A549 (cell line): ENCODE data around the gene SIGLEC5. TPM values are rescaled to one million over a fixed set of nuclear protein-coding genes. Genes with fewer than 3 reads are reported as not detected.

Experiments used
- ATAC-seq, 2 experiments: fragments of 200-7000 bp in 1 of 2; fragments of >200 bp in 1 of 2; cut with Nextera tagmentation in 1 of 2; cut with Tn5 transposase in 1 of 2; 3 replicates each; pipeline versions ENCODE4 v1.8.0 to v1.9.1; 2018 to 2020; ENCODE audit warnings: mild to moderate bottlenecking in 1 of 2, moderate library complexity in 1 of 2
- CTCF ChIA-PET: fragments of 300-600 bp; sonication (Branson Sonifier 250); formaldehyde crosslinking; extraction: SDS; loops from one replicate; lab custom pipeline; 2021; ENCODE audit warnings: antibody characterized with exemption, inconsistent platforms; lab: Yijun Ruan, JAX
- POLR2A ChIA-PET: fragments of 350-600 bp; formaldehyde crosslinking; extraction: SDS; loops from one replicate; lab custom pipeline; 2021; ENCODE audit warnings: antibody characterized with exemption, inconsistent platforms; lab: Yijun Ruan, JAX
- DNase-seq, 2 experiments: peaks; one replicate each; pipeline versions ENCODE4 v3.0.0 to v3.0.0-alpha.2; 2011 to 2016; ENCODE audit warnings: low read depth in 1 of 2, low spot score in 1 of 2
- FAIRE-seq: peaks from 2 replicates; lab custom pipeline; 2011; peaks lifted over from hg19 to GRCh38; lab: Jason Lieb, UNC
- H3K27ac ChIP-seq, 2 experiments: fragments of >200 bp; sonication (Bioruptor Twin); formaldehyde crosslinking; 3 replicates each; pipeline ENCODE4 v1.5.1; 2016 to 2017
- H3K4me1 ChIP-seq: fragments of >200 bp; sonication (Bioruptor Twin); formaldehyde crosslinking; 3 replicates; pipeline ENCODE4 v1.6.1; 2016
- H3K4me2 ChIP-seq: fragments of >200 bp; sonication (Bioruptor Twin); formaldehyde crosslinking; 3 replicates; pipeline ENCODE4 v1.6.1; 2016
- H3K4me3 ChIP-seq: fragments of >200 bp; sonication (Bioruptor Twin); formaldehyde crosslinking; 3 replicates; pipeline ENCODE4 v1.5.1; 2016
- H3K9me3 ChIP-seq: fragments of >200 bp; sonication (Bioruptor Twin); formaldehyde crosslinking; 3 replicates; pipeline ENCODE4 v1.6.1; 2016
- CBX2 ChIP-seq: fragments of 200-600 bp; sonication (generic); IDR thresholded peaks from 2 replicates; pipeline ENCODE4 v1.6.1; 2016; ENCODE audit warnings: low read depth, mild to moderate bottlenecking, borderline replicate concordance
- E2F6 ChIP-seq: IDR thresholded peaks from 2 replicates; pipeline ENCODE4 v1.6.1; 2012; ENCODE audit warnings: low read depth, borderline replicate concordance
- GATA3 ChIP-seq: IDR thresholded peaks from 2 replicates; pipeline ENCODE4 v1.6.1; 2012; ENCODE audit warnings: borderline replicate concordance
- HEYL ChIP-seq: fragments of 250-450 bp; sonication (Bioruptor Pico); IDR thresholded peaks from 2 replicates; pipeline ENCODE4 v1.8.0; 2021; ENCODE audit warnings: mild to moderate bottlenecking, moderate library complexity
- HOXB13 ChIP-seq: fragments of 250-450 bp; sonication (Bioruptor Pico); IDR thresholded peaks from 2 replicates; pipeline ENCODE4 v1.5.0; 2020; ENCODE audit warnings: low read depth, mild to moderate bottlenecking, moderate library complexity
- JUNB ChIP-seq: fragments of >200 bp; sonication (Bioruptor Twin); formaldehyde crosslinking; IDR thresholded peaks from 2 replicates; pipeline ENCODE4 v1.6.1; 2016
- KDM5A ChIP-seq: fragments of 200-600 bp; sonication (generic); IDR thresholded peaks from 2 replicates; pipeline ENCODE4 v1.6.1; 2016; ENCODE audit warnings: antibody characterized with exemption, mild to moderate bottlenecking
- MAX ChIP-seq: IDR thresholded peaks from 2 replicates; pipeline ENCODE4 v1.6.1; 2012
- NPAS2 ChIP-seq: fragments of 250-450 bp; sonication (Bioruptor Pico); IDR thresholded peaks from 2 replicates; pipeline ENCODE4 v1.8.0; 2022; ENCODE audit warnings: mild to moderate bottlenecking, moderate library complexity, borderline replicate concordance
- POLR2A ChIP-seq: IDR thresholded peaks from 2 replicates; pipeline ENCODE4 v1.6.1; 2012; ENCODE audit warnings: mild to moderate bottlenecking, low read length
- RARB ChIP-seq: fragments of 250-450 bp; sonication (Bioruptor Pico); IDR thresholded peaks from 2 replicates; pipeline ENCODE4 v1.8.0; 2021; ENCODE audit warnings: mild to moderate bottlenecking, moderate library complexity
- RNF2 ChIP-seq: fragments of 200-600 bp; sonication (generic); IDR thresholded peaks from 2 replicates; pipeline ENCODE4 v1.6.1; 2016; ENCODE audit warnings: low read depth, mild to moderate bottlenecking, antibody characterized with exemption, moderate library complexity, borderline replicate concordance
- USF2 ChIP-seq: fragments of 450-650 bp; IDR thresholded peaks from 2 replicates; pipeline ENCODE4 v1.6.1; 2014; ENCODE audit warnings: antibody characterized with exemption
- ZNF302 ChIP-seq: fragments of 250-450 bp; sonication (Bioruptor Pico); IDR thresholded peaks from 2 replicates; pipeline ENCODE4 v1.9.0; 2021; ENCODE audit warnings: inconsistent platforms, mild to moderate bottlenecking, moderate library complexity
- ZSCAN20 ChIP-seq: fragments of 250-450 bp; sonication (Bioruptor Pico); IDR thresholded peaks from 2 replicates; pipeline ENCODE4 v1.8.0; 2022; ENCODE audit warnings: mild to moderate bottlenecking, moderate library complexity
- WGBS: methylation state at CpG from one replicate; pipeline ENCODE4 v1.1.6; 2017; ENCODE audit errors: missing lambda C conversion rate; 5-methylcytosine and 5-hydroxymethylcytosine counted together
- polyA plus RNA-seq, 4 experiments: library from polyadenylated mRNA; depleted of rRNA in 3 of 4; stranded (reverse); fragments of >200 nt; fragmentation: RNase III in 1 of 4; extraction: RNeasy Plus Mini Kit Qiagen cat#74134 plus additional on column Dnase treatment in 1 of 4; gene quantifications; 2 replicates in 3 of 4; 3 replicates in 1 of 4; pipeline ENCODE4 v1.2.3, GENCODE V29; 2011 to 2017
- TF ChIP-seq, protein P1 (sequence below): fragments of 200-600 bp; sonication (generic); IDR thresholded peaks from 2 replicates; pipeline ENCODE4 v1.6.1; 2016; ENCODE audit warnings: antibody characterized with exemption, mild to moderate bottlenecking, moderate library complexity
- TF ChIP-seq, protein P2 (sequence below): fragments of >200 bp; sonication (Bioruptor Twin); formaldehyde crosslinking; IDR thresholded peaks from 2 replicates; pipeline ENCODE4 v1.6.1; 2016

The SIGLEC5 gene
- polyA plus RNA-seq, 2 of the 4 experiments (the other 2 are of a cell fraction): not detected

DNA sequence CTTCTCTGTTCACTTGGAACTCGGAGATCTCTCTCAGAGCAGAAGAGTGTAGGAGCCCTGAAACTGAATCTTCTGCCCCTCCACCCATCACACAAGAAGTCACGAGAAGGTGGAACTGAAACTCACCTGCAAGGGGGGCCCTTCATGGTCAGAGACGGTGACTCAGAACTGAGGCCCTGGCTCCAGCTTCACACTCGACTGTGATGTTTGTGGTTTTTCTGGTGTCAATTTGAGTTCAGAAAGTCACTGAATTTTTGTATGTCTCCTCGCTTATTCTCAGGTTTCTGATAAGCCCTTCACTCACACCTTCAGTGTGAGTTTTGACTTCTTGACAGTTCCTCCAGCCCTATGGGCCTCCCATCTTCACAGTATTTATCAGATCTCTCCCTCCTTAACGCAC is 23.1 kb downstream of the SIGLEC5 start:
- Histone ChIP-seq H3K4me2 (no peak overlapping the region), H3K4me3 (no peak overlapping the region)
- POLR2A ChIA-PET: no interaction called here
- TF ChIP-seq HOXB13 (CRISPR knock-in tag): no peak
- no peak for TF ChIP-seq NPAS2 (CRISPR knock-in tag)
- TF ChIP-seq JUNB: no peak
- no peak for TF ChIP-seq KDM5A
- TF ChIP-seq, protein P1, sequence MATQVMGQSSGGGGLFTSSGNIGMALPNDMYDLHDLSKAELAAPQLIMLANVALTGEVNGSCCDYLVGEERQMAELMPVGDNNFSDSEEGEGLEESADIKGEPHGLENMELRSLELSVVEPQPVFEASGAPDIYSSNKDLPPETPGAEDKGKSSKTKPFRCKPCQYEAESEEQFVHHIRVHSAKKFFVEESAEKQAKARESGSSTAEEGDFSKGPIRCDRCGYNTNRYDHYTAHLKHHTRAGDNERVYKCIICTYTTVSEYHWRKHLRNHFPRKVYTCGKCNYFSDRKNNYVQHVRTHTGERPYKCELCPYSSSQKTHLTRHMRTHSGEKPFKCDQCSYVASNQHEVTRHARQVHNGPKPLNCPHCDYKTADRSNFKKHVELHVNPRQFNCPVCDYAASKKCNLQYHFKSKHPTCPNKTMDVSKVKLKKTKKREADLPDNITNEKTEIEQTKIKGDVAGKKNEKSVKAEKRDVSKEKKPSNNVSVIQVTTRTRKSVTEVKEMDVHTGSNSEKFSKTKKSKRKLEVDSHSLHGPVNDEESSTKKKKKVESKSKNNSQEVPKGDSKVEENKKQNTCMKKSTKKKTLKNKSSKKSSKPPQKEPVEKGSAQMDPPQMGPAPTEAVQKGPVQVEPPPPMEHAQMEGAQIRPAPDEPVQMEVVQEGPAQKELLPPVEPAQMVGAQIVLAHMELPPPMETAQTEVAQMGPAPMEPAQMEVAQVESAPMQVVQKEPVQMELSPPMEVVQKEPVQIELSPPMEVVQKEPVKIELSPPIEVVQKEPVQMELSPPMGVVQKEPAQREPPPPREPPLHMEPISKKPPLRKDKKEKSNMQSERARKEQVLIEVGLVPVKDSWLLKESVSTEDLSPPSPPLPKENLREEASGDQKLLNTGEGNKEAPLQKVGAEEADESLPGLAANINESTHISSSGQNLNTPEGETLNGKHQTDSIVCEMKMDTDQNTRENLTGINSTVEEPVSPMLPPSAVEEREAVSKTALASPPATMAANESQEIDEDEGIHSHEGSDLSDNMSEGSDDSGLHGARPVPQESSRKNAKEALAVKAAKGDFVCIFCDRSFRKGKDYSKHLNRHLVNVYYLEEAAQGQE: no peak
- TF ChIP-seq E2F6: no peak
- TF ChIP-seq MAX: no peak
- no peak for TF ChIP-seq RNF2
- TF ChIP-seq HEYL (CRISPR knock-in tag): no peak
- TF ChIP-seq ZNF302 (CRISPR knock-in tag): no peak
- no peak for TF ChIP-seq GATA3
- TF ChIP-seq, protein P2, sequence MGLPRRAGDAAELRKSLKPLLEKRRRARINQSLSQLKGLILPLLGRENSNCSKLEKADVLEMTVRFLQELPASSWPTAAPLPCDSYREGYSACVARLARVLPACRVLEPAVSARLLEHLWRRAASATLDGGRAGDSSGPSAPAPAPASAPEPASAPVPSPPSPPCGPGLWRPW: no peak
- TF ChIP-seq, all 56 proteins: peak for 0
- ATAC-seq (no peak), DNase-seq (no peak), FAIRE-seq (no peak)
- Histone ChIP-seq H3K4me1 (no peaks in the 10 kb centered on the region), H3K27ac (no peak overlapping the region), H3K9me3 (0 out of 3 replicates have a peak, but pooled peaks cover 7% of the 10 kb centered on the region)
- CTCF ChIA-PET: interaction anchor here (1.5 to 2.8 kb wide), 3 partner anchors 30 to 77 kb away, joined by 3 to 9 read pairs (median 4); no protein-coding TSS in a partner anchor
- 11% methylated on average over 6 of the region's 6 CpGs for WGBS

DNA sequence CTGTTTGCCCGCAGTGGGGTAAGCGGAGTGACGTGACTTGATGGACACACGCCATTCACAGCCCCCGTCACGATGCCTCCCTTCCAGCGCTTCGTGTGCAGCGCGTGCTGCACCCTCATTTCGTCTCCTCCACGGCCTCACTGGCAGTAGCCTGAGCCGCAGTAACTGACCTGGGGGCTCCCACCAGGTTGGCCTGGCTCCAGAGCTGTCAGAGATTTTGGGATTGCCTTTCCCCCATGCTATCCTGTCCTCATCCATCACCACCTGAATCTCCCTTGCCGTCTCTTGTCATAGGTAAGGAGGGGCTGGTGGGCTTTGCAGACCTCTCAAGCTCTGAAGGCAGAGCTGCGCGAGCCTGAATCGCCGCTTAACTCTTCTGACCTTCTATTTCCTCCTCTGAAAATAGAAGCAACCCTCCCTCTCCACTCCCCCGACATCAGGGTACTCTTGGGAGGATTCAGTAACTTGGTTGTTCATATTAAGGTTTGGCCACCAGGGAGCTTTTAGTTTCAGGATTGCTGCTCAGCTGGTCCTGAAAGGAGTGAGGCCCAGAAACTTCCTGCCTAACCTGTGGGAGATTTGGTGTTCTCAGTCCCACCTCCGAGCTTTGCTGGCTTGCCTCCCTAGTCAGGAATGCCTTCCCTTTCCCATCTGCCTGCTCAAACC is 27.9 kb downstream of the SIGLEC5 start:
- no peak for TF ChIP-seq NPAS2 (CRISPR knock-in tag)
- TF ChIP-seq POLR2A: no peak
- TF ChIP-seq USF2: no peak
- no peak for TF ChIP-seq ZNF302 (CRISPR knock-in tag)
- no peak for TF ChIP-seq CBX2
- no peak for TF ChIP-seq RNF2
- TF ChIP-seq HOXB13 (CRISPR knock-in tag): no peak
- TF ChIP-seq RARB: no peak
- no peak for TF ChIP-seq ZSCAN20
- TF ChIP-seq, all 56 proteins: peak for 0
- ChIA-PET CTCF (interaction anchor here (1.4 kb wide), 1 partner anchor 30 kb away, joined by 3 read pairs; no protein-coding TSS in a partner anchor), POLR2A (no interaction called here)
- no peak for DNase-seq
- 63% methylated on average over 20 of the region's 20 CpGs for WGBS
- no peak for FAIRE-seq
- H3K4me1 ChIP-seq: no peaks in the 10 kb centered on the region
- H3K9me3 ChIP-seq: peaks cover 41% of the 10 kb centered on the region
- ATAC-seq: no peak
- H3K27ac ChIP-seq: no peak overlapping the region
- H3K4me2 ChIP-seq: no peak overlapping the region
- no peak overlapping the region for H3K4me3 ChIP-seq
